Neural crest cell (in vitro differentiated cells): ENCODE results near the gene CMPK1. TPM values are rescaled to one million over a fixed set of nuclear protein-coding genes. Genes with fewer than 3 reads are reported as not detected.
"Not testable (repeated sequence)": the region's sequence is repeated elsewhere in the genome, so short reads cannot be mapped to it uniquely, and the experiment has no call there.

Experiments
- DNase-seq: peaks from one replicate; pipeline ENCODE4 v3.0.0; 2021; ENCODE audit warnings: low read depth, mixed read lengths, low spot score
- H3K27ac Mint-ChIP-seq: one replicate; pipeline ENCODE4 v1.8.0; 2021; ENCODE audit warnings: mild to moderate bottlenecking, mixed read lengths; ENCODE audit not compliant: unreplicated experiment
- H3K27me3 Mint-ChIP-seq: 2 replicates; pipeline ENCODE4 v1.8.0; 2021; ENCODE audit warnings: low read depth, mild to moderate bottlenecking, mixed read lengths
- H3K36me3 Mint-ChIP-seq: 2 replicates; pipeline ENCODE4 v1.8.0; 2021; ENCODE audit warnings: low read depth, mild to moderate bottlenecking, mixed read lengths
- H3K4me1 Mint-ChIP-seq: 2 replicates; pipeline ENCODE4 v1.8.0; 2021; ENCODE audit warnings: mixed read lengths
- H3K4me3 Mint-ChIP-seq: one replicate; pipeline ENCODE4 v1.8.0; 2021; ENCODE audit warnings: mild to moderate bottlenecking, mixed read lengths
- H3K9me3 Mint-ChIP-seq: 2 replicates; pipeline ENCODE4 v1.8.0; 2021; ENCODE audit warnings: mixed read lengths
- long read RNA-seq: library from polyadenylated mRNA; unstranded; transcript quantifications from one replicate; pipeline ENCODE4 v2.0.0, GENCODE V29; 2020
- total RNA-seq: library from RNA; stranded (reverse); gene quantifications from 2 replicates; pipeline ENCODE4 v1.2.1, GENCODE V29; 2021
- TF ChIP-seq, protein P1 (sequence below): fragments of 200-600 bp; sonication (generic); conservative IDR thresholded peaks from 2 replicates; pipeline ENCODE4 v1.5.0; 2021; ENCODE audit warnings: antibody characterized with exemption, mild to moderate bottlenecking

CMPK1 gene, protein sequence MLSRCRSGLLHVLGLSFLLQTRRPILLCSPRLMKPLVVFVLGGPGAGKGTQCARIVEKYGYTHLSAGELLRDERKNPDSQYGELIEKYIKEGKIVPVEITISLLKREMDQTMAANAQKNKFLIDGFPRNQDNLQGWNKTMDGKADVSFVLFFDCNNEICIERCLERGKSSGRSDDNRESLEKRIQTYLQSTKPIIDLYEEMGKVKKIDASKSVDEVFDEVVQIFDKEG
- total RNA-seq, result 57.6 and 59.3 TPM in 2 replicates
- long read RNA-seq, transcript CMPK1-203 (6 exons, 2,930 nt), result major isoform, 181 of 197 reads
- long read RNA-seq, partial matches to known transcripts, result 9 of 197 reads
- long read RNA-seq, other reads (novel, unspliced or antisense), result 4 of 197 reads

DNA sequence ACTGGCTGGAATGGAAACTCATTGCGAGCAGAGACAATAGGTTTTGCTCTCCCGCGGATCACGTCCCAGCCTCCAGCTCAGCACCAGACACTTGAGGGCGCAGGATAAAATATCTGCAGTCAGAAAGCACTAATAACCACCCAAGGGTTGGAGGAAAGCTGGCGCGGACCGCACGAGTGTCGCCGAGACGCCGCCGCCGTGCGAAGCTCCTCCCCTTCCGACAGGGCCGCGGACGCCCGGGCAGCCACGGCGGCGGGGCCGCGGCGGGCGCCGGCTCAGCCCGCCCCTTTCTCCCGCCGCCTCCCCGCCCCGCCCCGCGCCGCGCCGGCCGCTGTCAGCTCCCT, at the start of gene CMPK1:
Gene CMPK1 (plus strand): TSS at position 213 of the 344 bp plus-strand sequence. CDS start 156 bp downstream, outside the sequence.
- Mint-ChIP-seq H3K27me3 (no peaks in the 10 kb centered on the region), H3K4me3 (peak within 1 kb of the TSS; percentile 100), H3K4me1 (peaks cover 20% of the 10 kb centered on the region), H3K27ac (peak within 1 kb of the TSS; percentile 96), H3K36me3 (no peaks in the 10 kb centered on the region), H3K9me3 (no peaks in the 10 kb centered on the region)
- no peak for DNase-seq
- TF ChIP-seq, protein P1, sequence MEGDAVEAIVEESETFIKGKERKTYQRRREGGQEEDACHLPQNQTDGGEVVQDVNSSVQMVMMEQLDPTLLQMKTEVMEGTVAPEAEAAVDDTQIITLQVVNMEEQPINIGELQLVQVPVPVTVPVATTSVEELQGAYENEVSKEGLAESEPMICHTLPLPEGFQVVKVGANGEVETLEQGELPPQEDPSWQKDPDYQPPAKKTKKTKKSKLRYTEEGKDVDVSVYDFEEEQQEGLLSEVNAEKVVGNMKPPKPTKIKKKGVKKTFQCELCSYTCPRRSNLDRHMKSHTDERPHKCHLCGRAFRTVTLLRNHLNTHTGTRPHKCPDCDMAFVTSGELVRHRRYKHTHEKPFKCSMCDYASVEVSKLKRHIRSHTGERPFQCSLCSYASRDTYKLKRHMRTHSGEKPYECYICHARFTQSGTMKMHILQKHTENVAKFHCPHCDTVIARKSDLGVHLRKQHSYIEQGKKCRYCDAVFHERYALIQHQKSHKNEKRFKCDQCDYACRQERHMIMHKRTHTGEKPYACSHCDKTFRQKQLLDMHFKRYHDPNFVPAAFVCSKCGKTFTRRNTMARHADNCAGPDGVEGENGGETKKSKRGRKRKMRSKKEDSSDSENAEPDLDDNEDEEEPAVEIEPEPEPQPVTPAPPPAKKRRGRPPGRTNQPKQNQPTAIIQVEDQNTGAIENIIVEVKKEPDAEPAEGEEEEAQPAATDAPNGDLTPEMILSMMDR, result no peak

DNA sequence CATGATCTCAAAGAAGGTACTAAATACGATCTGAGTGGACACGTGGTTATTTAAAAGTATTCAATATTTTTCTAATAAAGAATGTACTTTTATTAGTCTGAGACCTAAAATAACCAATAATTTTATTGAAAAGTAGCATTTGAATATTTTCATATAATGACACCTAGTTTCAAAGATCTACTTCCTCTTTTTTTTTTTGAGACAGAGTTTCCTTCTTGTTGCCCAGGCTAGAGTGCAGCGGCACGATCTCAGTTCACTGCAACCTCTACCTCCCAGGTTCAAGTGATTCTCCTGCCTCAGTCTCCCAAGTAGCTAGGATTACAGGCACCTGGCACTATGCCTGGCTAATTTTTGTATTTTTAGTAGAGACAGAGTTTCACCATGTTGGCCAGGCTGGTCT, 45.5 kb upstream of the CMPK1 start:
- H3K27me3 Mint-ChIP-seq, H3K4me1 Mint-ChIP-seq, H3K9me3 Mint-ChIP-seq, H3K4me3 Mint-ChIP-seq, H3K27ac Mint-ChIP-seq, H3K36me3 Mint-ChIP-seq, DNase-seq: not testable (repeated sequence)

DNA sequence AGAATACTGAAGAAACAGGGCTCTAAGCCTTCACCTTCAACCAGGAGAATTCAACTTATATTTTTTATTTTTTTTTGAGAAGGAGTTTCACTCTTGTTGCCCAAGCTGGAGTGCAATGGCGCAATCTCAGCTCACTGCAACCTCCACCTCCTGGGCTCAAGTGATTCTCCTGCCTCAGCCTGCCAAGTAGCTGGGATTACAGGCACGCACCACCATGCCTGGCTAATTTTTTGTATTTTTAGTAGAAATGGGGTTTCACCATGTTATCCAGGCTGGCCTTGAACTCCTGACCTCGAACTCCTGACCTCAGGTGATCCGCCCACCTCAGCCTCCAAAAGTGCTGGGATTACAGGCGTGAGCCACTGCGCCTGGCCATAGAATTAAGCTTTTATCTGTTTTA, 38.7 kb upstream of the CMPK1 start:
- not testable (repeated sequence) for H3K36me3 Mint-ChIP-seq, H3K4me1 Mint-ChIP-seq, H3K9me3 Mint-ChIP-seq, DNase-seq, H3K27me3 Mint-ChIP-seq, H3K4me3 Mint-ChIP-seq, H3K27ac Mint-ChIP-seq

DNA sequence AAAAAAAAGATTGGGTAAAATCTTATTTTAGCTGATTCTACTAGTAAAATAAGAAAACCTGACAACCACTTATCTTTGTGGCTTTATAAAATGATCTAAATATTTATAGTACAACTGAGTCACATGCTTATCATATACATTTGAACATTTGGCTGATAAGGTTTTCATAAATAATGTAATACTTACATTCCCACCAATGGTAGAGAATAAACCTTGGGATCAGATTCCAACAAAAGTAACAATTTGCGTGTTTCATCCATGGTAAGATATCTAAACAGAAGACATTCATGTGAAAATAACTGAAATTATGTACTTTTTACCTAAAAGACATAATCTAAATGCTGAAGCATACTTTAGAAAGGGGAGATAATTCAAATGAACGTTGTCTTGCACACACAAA, 38.0 kb upstream of the CMPK1 start:
- Mint-ChIP-seq H3K4me1 (no peaks in the 10 kb centered on the region), H3K27ac (no peak overlapping the region), H3K27me3 (no peaks in the 10 kb centered on the region), H3K36me3 (peaks cover 4% of the 10 kb centered on the region), H3K4me3 (no peak overlapping the region), H3K9me3 (no peaks in the 10 kb centered on the region)
- no peak for DNase-seq
- TF ChIP-seq, protein P1, result no peak

DNA sequence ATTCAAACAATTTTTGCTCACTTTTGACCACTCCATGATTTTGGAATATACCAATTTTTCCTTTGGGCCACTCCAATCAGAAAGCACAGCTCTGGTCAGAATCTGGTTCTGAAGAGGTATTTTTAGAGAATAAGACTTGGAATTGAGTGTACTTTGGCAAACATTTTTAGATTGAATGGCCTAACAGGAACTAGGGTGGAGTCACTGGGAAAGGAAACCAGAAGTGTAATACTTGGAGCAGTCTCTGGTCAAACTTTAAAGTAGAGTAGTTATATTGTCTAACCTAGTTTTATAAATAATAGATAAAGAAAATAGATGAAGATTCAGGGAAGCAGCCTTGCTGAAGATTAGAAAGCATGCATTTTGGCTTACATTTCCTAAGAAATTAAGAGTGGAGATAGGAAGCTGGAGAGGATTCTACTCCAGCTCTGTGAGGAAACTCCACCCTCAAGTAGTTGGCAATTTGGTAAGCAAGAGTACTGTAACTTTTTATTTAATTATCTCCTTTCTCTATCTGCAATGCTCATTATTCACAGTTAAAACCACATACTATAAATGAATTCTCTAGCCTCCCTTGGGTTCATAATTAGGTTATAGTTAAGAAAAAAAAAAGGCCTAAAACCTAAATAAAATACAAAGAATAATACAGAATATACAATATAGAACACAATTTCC, 35.4 kb upstream of the CMPK1 start:
- Mint-ChIP-seq H3K27me3 (no peaks in the 10 kb centered on the region), H3K4me3 (no peak overlapping the region), H3K36me3 (peaks cover 10% of the 10 kb centered on the region), H3K27ac (no peak overlapping the region), H3K4me1 (no peaks in the 10 kb centered on the region), H3K9me3 (no peaks in the 10 kb centered on the region)
- no peak for DNase-seq
- TF ChIP-seq, protein P1, result no peak

DNA sequence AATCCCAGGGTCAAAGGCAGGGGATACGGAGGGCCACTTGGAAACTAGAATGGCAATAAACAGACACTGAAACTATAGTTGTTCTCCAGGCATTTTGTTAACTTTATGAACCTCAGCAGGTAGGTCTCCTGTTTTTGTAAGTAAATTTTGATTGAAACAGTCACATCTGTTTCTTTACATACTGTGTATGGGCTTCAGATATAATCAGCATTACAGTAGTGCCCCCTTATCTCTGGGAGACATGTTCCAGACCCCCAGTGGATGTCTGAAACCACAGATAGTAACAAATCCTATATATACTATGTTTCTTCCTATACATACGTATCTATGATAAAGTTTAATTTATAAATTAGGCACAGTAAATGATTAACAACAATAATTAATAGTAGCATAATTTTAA, 31.1 kb upstream of the CMPK1 start:
- Mint-ChIP-seq H3K4me1 (no peaks in the 10 kb centered on the region), H3K36me3 (peaks cover 13% of the 10 kb centered on the region), H3K4me3 (no peak overlapping the region), H3K9me3 (no peaks in the 10 kb centered on the region), H3K27ac (no peak overlapping the region), H3K27me3 (no peaks in the 10 kb centered on the region)
- TF ChIP-seq, protein P1, result no peak
- DNase-seq, result no peak
